ENCODE data around the gene GPS1. TPM values are rescaled to one million over a fixed set of nuclear protein-coding genes. Genes with fewer than 3 reads are reported as not detected.

Gene GPS1
- total RNA-seq, 1 donor from 2014 or later, result 115 TPM

GRCh38 chr17:82056729-82057621, 5.3 kb downstream of the GPS1 start:
- Mint-ChIP-seq H3K27me3 (ENCODE audit: unreplicated experiment) (no peaks in the 10 kb centered on the region), H3K36me3 (ENCODE audit: unreplicated experiment) (no peaks in the 10 kb centered on the region), H3K4me1 (ENCODE audit: low read depth, unreplicated experiment) (no peaks in the 10 kb centered on the region), H3K9me3 (ENCODE audit: unreplicated experiment) (no peaks in the 10 kb centered on the region), H3K27ac (ENCODE audit: unreplicated experiment) (no peak overlapping the region), H3K4me3 (ENCODE audit: unreplicated experiment) (no peak overlapping the region)
- no peak for TF ChIP-seq CTCF (IDR thresholded peaks at IDR 0.05; ENCODE audit: partially characterized antibody, unreplicated experiment)
- DNase-seq, result no peak

- Mint-ChIP-seq H3K36me3 (ENCODE audit: unreplicated experiment) (no peaks in the 10 kb centered on the region), H3K9me3 (ENCODE audit: unreplicated experiment) (no peaks in the 10 kb centered on the region), H3K27ac (ENCODE audit: unreplicated experiment) (no peak overlapping the region), H3K4me3 (ENCODE audit: unreplicated experiment) (no peak overlapping the region), H3K27me3 (ENCODE audit: unreplicated experiment) (no peaks in the 10 kb centered on the region), H3K4me1 (ENCODE audit: low read depth, unreplicated experiment) (no peaks in the 10 kb centered on the region)
- no peak for DNase-seq
- TF ChIP-seq CTCF (IDR thresholded peaks at IDR 0.05; ENCODE audit: partially characterized antibody, unreplicated experiment), result no peak
These were observed 6.6 kb downstream of the GPS1 start for GRCh38 chr17:82058230-82058854.

GRCh38 chr17:82058855-82059249, 7.2 kb downstream of the GPS1 start:
- no peaks in the 10 kb centered on the region for H3K27me3 Mint-ChIP-seq (ENCODE audit: unreplicated experiment)
- no peak overlapping the region for H3K27ac Mint-ChIP-seq (ENCODE audit: unreplicated experiment)
- H3K9me3 Mint-ChIP-seq (ENCODE audit: unreplicated experiment), result no peaks in the 10 kb centered on the region
- H3K4me1 Mint-ChIP-seq (ENCODE audit: low read depth, unreplicated experiment), result no peaks in the 10 kb centered on the region
- DNase-seq, result no peak
- no peaks in the 10 kb centered on the region for H3K36me3 Mint-ChIP-seq (ENCODE audit: unreplicated experiment)
- no peak overlapping the region for H3K4me3 Mint-ChIP-seq (ENCODE audit: unreplicated experiment)
- no peak for TF ChIP-seq CTCF (IDR thresholded peaks at IDR 0.05; ENCODE audit: partially characterized antibody, unreplicated experiment)

- no peak overlapping the region for H3K27ac Mint-ChIP-seq (ENCODE audit: unreplicated experiment)
- no peaks in the 10 kb centered on the region for H3K36me3 Mint-ChIP-seq (ENCODE audit: unreplicated experiment)
- H3K4me3 Mint-ChIP-seq (ENCODE audit: unreplicated experiment), result no peak overlapping the region
These were observed 7.7 kb downstream of the GPS1 start for GRCh38 chr17:82059272-82060000.

More at GRCh38 chr17:82059272-82060000, 7.7 kb downstream of the GPS1 start:
- no peaks in the 10 kb centered on the region for H3K27me3 Mint-ChIP-seq (ENCODE audit: unreplicated experiment)
- no peaks in the 10 kb centered on the region for H3K4me1 Mint-ChIP-seq (ENCODE audit: low read depth, unreplicated experiment)
- H3K9me3 Mint-ChIP-seq (ENCODE audit: unreplicated experiment), result no peaks in the 10 kb centered on the region
- TF ChIP-seq CTCF (IDR thresholded peaks at IDR 0.05; ENCODE audit: partially characterized antibody, unreplicated experiment), result no peak
- DNase-seq, result no peak

Data from glutamatergic neuron (in vitro differentiated cells).